Measurements from ENCODE around the gene ZNF226. TPM values are rescaled to one million over a fixed set of nuclear protein-coding genes. Genes with fewer than 3 reads are reported as not detected.

ZNF226 gene
- total RNA-seq, 2 donors from 2014 or later, result 9.2 to 14.5 TPM

Other genes starting within 250 kb of the ZNF226 start
- 10 to 100 TPM; 10.7 to 17.8 TPM for gene ZNF45, start 229.8 kb upstream of the ZNF226 start, total RNA-seq
- 1 to 10 TPM; 1.2 to 4.2 TPM for gene ZNF221, start 213.9 kb upstream of the ZNF226 start, total RNA-seq
- 1 to 10 TPM; 3.6 to 9.7 TPM for gene ZNF155, start 180.9 kb upstream of the ZNF226 start, total RNA-seq
- gene ZNF230, start 162.1 kb upstream of the ZNF226 start, total RNA-seq, result 1 to 10 TPM; 4.5 to 5.0 TPM
- 1 to 10 TPM; 1.6 to 3.6 TPM for gene ZNF222, start 139.7 kb upstream of the ZNF226 start, total RNA-seq
- 1 to 10 TPM in 1 of 2 donors, not detected in 1; 2.5 TPM for gene ZNF223, start 113.1 kb upstream of the ZNF226 start, total RNA-seq
- gene ZNF284, start 92.9 kb upstream of the ZNF226 start, total RNA-seq, result 1 to 10 TPM; 1.2 to 3.6 TPM
- gene ZNF224, start 70.7 kb upstream of the ZNF226 start, total RNA-seq, result 10 to 100 TPM; 17.5 to 29.5 TPM
- 1 to 10 TPM; 1.5 to 3.5 TPM for gene ZNF225, start 51.7 kb upstream of the ZNF226 start, total RNA-seq
- 10 to 100 TPM in 1 of 2 donors, 1 to 10 TPM in 1; 4.9 to 10.9 TPM for gene ZNF234, start 23.5 kb upstream of the ZNF226 start, total RNA-seq
- 10 to 100 TPM; 16.7 to 25.7 TPM for gene ZNF227, start 47.4 kb downstream of the ZNF226 start, total RNA-seq
- under 1 TPM in 1 of 2 donors, not detected in 1; 0.19 TPM for gene ZNF233, start 94.8 kb downstream of the ZNF226 start, total RNA-seq
- gene ZNF235, start 139.9 kb downstream of the ZNF226 start, total RNA-seq, result 1 to 10 TPM; 3.6 to 4.2 TPM
- not detected for gene ZNF112, start 191.6 kb downstream of the ZNF226 start, total RNA-seq
- gene ZNF285, start 236.5 kb downstream of the ZNF226 start, total RNA-seq, result 1 to 10 TPM in 1 of 2 donors, not detected in 1; 1.9 TPM

All from activated T-helper 17 cell treated with anti-CD3 and anti-CD28 coated beads, Interleukin-2, amount 50 U/mL, for 72 hours (primary cell).